Measurements from ENCODE around the gene SHISA5.

DNA sequence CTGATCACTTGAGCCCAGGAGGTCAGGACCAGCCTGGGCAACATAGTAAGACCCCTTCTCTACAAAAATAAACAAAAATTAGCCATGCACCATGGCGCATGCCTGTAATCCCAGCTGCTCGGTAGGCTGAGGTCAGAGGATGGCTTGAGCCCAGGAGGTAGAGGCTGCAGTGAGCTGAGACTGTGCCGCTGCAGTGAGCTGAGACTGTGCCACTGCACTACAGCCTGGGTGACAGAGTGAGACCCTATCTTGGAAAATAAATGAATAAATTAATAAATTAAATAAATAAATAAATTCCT is 10.8 kb downstream of the SHISA5 start:
- TF ChIP-seq GLIS3 (CRISPR knock-in tag; IDR thresholded peaks at IDR 0.05) = no peak
- TF ChIP-seq ARNTL (CRISPR knock-in tag; IDR thresholded peaks at IDR 0.05; ENCODE audit: borderline replicate concordance, low read depth) = no peak
- TF ChIP-seq, protein P1, sequence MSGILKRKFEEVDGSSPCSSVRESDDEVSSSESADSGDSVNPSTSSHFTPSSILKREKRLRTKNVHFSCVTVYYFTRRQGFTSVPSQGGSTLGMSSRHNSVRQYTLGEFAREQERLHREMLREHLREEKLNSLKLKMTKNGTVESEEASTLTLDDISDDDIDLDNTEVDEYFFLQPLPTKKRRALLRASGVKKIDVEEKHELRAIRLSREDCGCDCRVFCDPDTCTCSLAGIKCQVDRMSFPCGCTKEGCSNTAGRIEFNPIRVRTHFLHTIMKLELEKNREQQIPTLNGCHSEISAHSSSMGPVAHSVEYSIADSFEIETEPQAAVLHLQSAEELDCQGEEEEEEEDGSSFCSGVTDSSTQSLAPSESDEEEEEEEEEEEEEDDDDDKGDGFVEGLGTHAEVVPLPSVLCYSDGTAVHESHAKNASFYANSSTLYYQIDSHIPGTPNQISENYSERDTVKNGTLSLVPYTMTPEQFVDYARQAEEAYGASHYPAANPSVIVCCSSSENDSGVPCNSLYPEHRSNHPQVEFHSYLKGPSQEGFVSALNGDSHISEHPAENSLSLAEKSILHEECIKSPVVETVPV (CRISPR knock-in tag; IDR thresholded peaks at IDR 0.05) = no peak
- TF ChIP-seq, protein P2, sequence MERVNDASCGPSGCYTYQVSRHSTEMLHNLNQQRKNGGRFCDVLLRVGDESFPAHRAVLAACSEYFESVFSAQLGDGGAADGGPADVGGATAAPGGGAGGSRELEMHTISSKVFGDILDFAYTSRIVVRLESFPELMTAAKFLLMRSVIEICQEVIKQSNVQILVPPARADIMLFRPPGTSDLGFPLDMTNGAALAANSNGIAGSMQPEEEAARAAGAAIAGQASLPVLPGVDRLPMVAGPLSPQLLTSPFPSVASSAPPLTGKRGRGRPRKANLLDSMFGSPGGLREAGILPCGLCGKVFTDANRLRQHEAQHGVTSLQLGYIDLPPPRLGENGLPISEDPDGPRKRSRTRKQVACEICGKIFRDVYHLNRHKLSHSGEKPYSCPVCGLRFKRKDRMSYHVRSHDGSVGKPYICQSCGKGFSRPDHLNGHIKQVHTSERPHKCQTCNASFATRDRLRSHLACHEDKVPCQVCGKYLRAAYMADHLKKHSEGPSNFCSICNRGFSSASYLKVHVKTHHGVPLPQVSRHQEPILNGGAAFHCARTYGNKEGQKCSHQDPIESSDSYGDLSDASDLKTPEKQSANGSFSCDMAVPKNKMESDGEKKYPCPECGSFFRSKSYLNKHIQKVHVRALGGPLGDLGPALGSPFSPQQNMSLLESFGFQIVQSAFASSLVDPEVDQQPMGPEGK (CRISPR knock-in tag; IDR thresholded peaks at IDR 0.05; ENCODE audit: borderline replicate concordance) = no peak
- TF ChIP-seq, protein P3, sequence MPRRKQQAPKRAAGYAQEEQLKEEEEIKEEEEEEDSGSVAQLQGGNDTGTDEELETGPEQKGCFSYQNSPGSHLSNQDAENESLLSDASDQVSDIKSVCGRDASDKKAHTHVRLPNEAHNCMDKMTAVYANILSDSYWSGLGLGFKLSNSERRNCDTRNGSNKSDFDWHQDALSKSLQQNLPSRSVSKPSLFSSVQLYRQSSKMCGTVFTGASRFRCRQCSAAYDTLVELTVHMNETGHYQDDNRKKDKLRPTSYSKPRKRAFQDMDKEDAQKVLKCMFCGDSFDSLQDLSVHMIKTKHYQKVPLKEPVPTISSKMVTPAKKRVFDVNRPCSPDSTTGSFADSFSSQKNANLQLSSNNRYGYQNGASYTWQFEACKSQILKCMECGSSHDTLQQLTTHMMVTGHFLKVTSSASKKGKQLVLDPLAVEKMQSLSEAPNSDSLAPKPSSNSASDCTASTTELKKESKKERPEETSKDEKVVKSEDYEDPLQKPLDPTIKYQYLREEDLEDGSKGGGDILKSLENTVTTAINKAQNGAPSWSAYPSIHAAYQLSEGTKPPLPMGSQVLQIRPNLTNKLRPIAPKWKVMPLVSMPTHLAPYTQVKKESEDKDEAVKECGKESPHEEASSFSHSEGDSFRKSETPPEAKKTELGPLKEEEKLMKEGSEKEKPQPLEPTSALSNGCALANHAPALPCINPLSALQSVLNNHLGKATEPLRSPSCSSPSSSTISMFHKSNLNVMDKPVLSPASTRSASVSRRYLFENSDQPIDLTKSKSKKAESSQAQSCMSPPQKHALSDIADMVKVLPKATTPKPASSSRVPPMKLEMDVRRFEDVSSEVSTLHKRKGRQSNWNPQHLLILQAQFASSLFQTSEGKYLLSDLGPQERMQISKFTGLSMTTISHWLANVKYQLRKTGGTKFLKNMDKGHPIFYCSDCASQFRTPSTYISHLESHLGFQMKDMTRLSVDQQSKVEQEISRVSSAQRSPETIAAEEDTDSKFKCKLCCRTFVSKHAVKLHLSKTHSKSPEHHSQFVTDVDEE (CRISPR knock-in tag; IDR thresholded peaks at IDR 0.05) = no peak
- TF ChIP-seq ZC3H10 (CRISPR knock-in tag; IDR thresholded peaks at IDR 0.05) = no peak
- TF ChIP-seq ZNF565 (CRISPR knock-in tag; conservative IDR thresholded peaks at IDR 0.05; ENCODE audit: low read depth) = no peak
- no peak for TF ChIP-seq ISL1 (CRISPR knock-in tag; IDR thresholded peaks at IDR 0.05)

All from SK-N-SH treated with all-trans-retinoic acid at 6 μM for 48 hours (cell line).